NT2/D1 (cell line): ENCODE data around the gene HCN4.

Experiments
- YY1 ChIP-seq: IDR thresholded peaks from 2 replicates; pipeline ENCODE4 v1.6.1; 2011; ENCODE audit not compliant: insufficient read length, insufficient read depth
- ZNF274 ChIP-seq: IDR thresholded peaks from 2 replicates; pipeline ENCODE4 v1.6.1; 2011; ENCODE audit warnings: mild to moderate bottlenecking, low read depth, low read length

DNA sequence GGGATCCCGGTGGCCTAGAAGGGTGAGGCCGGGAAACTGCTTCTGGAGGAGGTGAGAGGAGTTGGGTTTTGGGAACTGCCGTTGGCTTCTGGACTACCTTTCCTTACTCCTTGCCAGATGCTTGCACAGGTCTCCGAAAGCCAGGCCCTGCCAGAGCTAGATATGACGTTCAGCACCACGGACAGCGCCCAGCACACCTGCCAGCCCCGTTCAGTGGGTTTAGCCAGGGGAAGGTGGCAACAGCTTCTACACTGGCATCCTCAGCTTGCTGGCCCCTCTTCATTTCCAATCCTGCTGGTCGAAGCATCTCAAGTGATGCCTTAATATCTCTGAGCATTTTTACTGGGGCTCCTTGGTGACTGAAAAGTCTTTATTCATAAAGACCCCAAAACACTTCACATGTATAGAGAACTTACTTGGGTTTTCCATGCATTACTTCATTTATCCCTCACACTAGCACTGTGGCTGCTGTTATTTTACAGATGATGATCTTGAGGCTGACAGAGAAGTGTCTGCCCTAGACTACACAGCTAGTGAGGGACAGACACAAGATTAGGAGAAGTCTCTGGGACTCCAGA lies 21.9 kb downstream of the HCN4 start:
- TF ChIP-seq YY1, result no peak
- no peak for TF ChIP-seq ZNF274
